Measurements from ENCODE around the gene GABRB1. TPM values are rescaled to one million over a fixed set of nuclear protein-coding genes. Genes with fewer than 3 reads are reported as not detected.

The GABRB1 gene
- polyA plus RNA-seq, 2 of the 4 experiments (the other 2 are of a cell fraction): not detected

DNA sequence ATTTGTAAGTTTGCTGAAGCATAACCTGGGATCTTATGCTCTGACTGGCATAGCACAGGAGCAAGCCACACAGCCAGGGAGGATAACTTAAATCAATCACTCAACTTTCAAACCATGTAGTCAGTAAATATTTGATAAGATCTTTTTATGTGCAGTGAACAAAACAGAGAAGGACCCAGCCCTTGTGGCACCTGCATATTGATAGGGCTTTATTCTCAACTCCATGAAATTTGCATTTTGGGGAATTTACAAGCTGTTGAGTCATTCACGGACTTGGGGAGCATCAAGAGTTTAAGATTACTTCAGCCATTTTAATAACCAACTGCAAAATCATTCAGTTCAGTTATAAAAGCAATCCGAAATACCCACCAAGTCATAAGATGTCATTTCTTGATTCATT lies 309.5 kb downstream of the GABRB1 start:
- ChIA-PET CTCF (no interaction called here), POLR2A (no interaction called here)
- Histone ChIP-seq H3K27ac (no peak overlapping the region), H3K9me3 (no peaks in the 10 kb centered on the region), H3K4me2 (no peak overlapping the region), H3K4me3 (no peak overlapping the region), H3K4me1 (no peaks in the 10 kb centered on the region)
- TF ChIP-seq PBX3 (IDR thresholded peaks at IDR 0.05): no peak
- no peak for DNase-seq (ENCODE audit: low read depth in 1 of 2, low spot score in 1 of 2)
- 0% methylated on average over 2 of the region's 2 CpGs for WGBS (ENCODE audit: missing lambda C conversion rate)
- ATAC-seq: no peak
- no peak for FAIRE-seq

DNA sequence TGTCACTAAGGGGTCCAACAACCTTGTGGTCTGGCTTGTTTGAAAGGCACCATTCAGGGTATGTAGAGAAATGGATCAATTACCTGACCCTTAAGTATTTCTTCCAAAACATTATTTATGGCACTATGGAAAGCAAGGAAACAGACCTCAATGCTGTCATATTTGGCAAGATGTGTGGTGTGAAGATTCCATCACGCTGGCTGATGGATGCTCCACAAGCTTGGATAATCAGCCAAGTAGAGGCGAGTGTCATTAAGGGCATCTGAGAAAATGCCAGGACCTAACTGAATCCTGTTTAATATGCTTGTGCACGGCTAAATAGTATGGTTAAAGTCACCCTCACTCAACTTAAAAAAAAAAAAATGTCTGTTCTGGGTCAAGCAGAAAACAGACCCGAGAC lies 311.4 kb downstream of the GABRB1 start:
- POLR2A ChIA-PET: no interaction called here
- Histone ChIP-seq H3K9me3 (no peaks in the 10 kb centered on the region), H3K4me3 (no peak overlapping the region), H3K27ac (no peak overlapping the region), H3K4me1 (no peaks in the 10 kb centered on the region), H3K4me2 (no peak overlapping the region)
- DNase-seq (ENCODE audit: low read depth in 1 of 2, low spot score in 1 of 2): no peak
- CTCF ChIA-PET: no interaction called here
- 2% methylated on average over 4 of the region's 4 CpGs for WGBS (ENCODE audit: missing lambda C conversion rate)
- no peak for FAIRE-seq
- TF ChIP-seq JUNB (IDR thresholded peaks at IDR 0.05) (no peak), HOXB5 (CRISPR knock-in tag; IDR thresholded peaks at IDR 0.05) (no peak), HOXB13 (CRISPR knock-in tag; IDR thresholded peaks at IDR 0.05; ENCODE audit: low read depth) (no peak), CTCF (IDR thresholded peaks at IDR 0.05) (no peak), RARB (CRISPR knock-in tag; IDR thresholded peaks at IDR 0.05) (no peak), SMC3 (IDR thresholded peaks at IDR 0.05) (no peak), RFX5 (IDR thresholded peaks at IDR 0.05) (no peak), CHD2 (IDR thresholded peaks at IDR 0.05; ENCODE audit: low read length, partially characterized antibody) (no peak), USF2 (IDR thresholded peaks at IDR 0.05) (no peak), MAX (IDR thresholded peaks at IDR 0.05) (no peak), RAD21 (conservative IDR thresholded peaks at IDR 0.05 in 1 of 2, IDR thresholded peaks at IDR 0.05 in 1 of 2) (no peak), POLR2AphosphoS2 (conservative IDR thresholded peaks at IDR 0.05; ENCODE audit: low read length) (no peak), EHMT2 (IDR thresholded peaks at IDR 0.05; ENCODE audit: low read depth) (no peak), TP53 (CRISPR knock-in tag; IDR thresholded peaks at IDR 0.05) (no peak), MYC (IDR thresholded peaks at IDR 0.05; ENCODE audit: borderline replicate concordance, low read length) (no peak), GATA3 (IDR thresholded peaks at IDR 0.05; ENCODE audit: borderline replicate concordance) (no peak), BHLHE40 (IDR thresholded peaks at IDR 0.05; ENCODE audit: low read depth, low read length) (no peak), KDM1A (IDR thresholded peaks at IDR 0.05; ENCODE audit: low read depth) (no peak)
- TF ChIP-seq, protein P1, sequence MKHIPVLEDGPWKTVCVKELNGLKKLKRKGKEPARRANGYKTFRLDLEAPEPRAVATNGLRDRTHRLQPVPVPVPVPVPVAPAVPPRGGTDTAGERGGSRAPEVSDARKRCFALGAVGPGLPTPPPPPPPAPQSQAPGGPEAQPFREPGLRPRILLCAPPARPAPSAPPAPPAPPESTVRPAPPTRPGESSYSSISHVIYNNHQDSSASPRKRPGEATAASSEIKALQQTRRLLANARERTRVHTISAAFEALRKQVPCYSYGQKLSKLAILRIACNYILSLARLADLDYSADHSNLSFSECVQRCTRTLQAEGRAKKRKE (CRISPR knock-in tag; IDR thresholded peaks at IDR 0.05; ENCODE audit: low read depth): no peak
- no peak for ATAC-seq

DNA sequence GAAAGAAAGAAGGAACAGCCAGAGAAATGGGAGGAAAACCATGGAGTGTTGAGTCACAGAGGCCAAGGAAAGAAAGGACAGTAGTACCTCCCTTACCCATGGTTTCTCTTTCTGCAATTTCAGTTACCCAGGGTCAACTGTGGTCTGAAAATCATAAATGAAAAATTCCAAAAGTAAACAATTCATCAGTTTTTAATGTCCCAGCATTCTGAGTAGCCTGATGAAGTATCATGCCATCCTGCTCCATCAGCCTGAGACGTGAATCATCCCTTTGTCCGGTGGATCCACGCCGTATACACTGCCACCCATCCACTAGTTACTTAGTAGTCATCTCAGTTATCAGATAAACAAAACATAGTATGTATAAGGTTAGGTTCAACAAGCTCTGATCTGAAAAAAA lies 318.0 kb downstream of the GABRB1 start:
- no peak for TF ChIP-seq HDAC2 (IDR thresholded peaks at IDR 0.05)
- no peak for TF ChIP-seq ZFP36 (IDR thresholded peaks at IDR 0.05; ENCODE audit: borderline replicate concordance, partially characterized antibody)
- TF ChIP-seq EHF (CRISPR knock-in tag; IDR thresholded peaks at IDR 0.05): no peak
- TF ChIP-seq CHD4 (IDR thresholded peaks at IDR 0.05; ENCODE audit: borderline replicate concordance): no peak
- no peak for TF ChIP-seq RCOR1 (IDR thresholded peaks at IDR 0.05; ENCODE audit: low read depth, low read length)
- ATAC-seq (no peak), DNase-seq (ENCODE audit: low read depth in 1 of 2, low spot score in 1 of 2) (no peak), FAIRE-seq (no peak)
- CTCF ChIA-PET: no interaction called here
- Histone ChIP-seq H3K4me1 (no peaks in the 10 kb centered on the region), H3K27ac (no peak overlapping the region), H3K9me3 (no peaks in the 10 kb centered on the region), H3K4me3 (no peak overlapping the region), H3K4me2 (no peak overlapping the region)
- POLR2A ChIA-PET: no interaction called here
- 9% methylated on average over 4 of the region's 4 CpGs for WGBS (ENCODE audit: missing lambda C conversion rate)
